T-helper 9 cell (primary cell): ENCODE results near the gene PPP3R1.
"Not testable (repeated sequence)": the region's sequence is repeated elsewhere in the genome, so short reads cannot be mapped to it uniquely, and the experiment has no call there.

Source experiments
- DNase-seq: peaks from one replicate; pipeline ENCODE4 v3.0.0-alpha.2; 2020

Gene PPP3R1

DNA sequence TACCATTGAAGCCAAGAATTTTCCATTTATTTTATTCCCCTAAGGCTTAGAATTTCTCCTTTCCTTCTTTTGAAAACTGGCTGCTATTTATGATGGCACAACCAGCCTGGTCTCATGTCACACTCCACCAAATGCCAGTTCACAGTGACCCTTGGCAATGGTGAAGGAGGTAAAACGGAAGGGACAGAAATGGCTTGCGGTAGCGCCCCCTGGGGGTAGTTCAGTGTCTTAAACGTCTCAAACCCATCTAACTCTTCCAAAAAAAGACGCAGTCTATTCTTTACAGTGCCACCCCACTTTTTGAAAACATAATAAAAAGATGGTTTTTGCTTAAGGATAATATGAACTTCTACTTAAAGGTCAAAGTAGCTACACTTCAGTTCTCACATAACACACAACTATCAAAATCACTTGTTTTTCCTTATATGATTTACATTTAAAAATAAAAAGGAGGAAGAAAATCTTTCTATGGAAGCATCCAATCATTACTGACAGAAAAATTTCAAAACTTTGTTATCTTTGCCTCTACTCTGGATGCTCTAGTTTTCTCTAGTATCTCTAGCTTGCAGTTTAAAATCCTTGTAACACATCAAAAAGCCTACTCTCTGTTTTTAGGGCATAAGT, 66.7 kb downstream of the PPP3R1 start:
- DNase-seq = peak; percentile 53

DNA sequence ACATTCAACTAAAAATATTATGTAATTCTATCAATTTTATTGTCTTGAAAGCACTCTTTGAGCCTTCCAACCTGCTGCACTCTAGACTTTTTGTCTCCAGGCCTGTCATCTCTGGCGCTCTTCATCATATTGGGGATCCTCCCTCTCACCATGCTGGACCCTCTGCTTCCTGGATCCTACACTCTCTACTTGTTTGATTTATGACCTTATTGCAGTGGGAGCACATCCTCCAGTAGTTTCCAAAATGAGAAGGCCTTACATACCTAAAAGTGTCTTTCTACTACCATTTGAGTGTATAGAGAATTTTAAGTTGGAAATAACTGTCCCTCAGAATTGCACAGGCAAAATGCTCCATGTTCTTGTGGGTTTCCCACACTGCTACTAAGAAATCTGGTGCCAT, 69.4 kb downstream of the PPP3R1 start:
- no peak for DNase-seq

DNA sequence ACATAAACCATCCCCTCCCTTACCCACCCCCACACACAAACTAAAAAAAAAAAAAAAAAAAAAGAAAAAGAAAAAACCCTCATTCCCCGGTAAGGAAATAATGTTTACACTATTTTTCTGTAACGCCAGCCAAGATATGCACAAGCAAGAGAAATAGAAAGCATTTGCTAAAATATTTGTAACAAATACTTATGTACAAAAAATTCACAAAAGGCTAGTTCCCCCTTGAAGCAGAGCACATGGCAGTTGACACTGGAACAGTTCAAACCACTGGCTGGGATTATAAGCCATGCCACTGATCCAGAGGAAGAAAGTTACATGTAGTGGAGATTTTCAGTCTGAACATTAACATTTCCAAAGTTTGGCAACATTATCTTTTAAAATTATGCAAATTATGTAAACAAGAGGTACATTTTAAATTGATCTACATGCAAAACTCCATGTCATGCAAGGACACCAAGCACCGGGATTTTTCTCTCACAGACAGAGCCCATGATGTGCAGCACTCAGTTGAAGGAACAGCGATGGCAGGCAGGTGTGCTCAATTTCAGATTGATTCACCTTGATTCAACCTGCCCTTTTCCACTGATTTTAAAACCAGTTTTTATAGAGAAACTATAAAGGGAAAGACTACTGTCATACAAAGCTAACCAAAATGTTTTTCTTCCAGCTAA, 73.2 kb downstream of the PPP3R1 start:
- DNase-seq = no peak

DNA sequence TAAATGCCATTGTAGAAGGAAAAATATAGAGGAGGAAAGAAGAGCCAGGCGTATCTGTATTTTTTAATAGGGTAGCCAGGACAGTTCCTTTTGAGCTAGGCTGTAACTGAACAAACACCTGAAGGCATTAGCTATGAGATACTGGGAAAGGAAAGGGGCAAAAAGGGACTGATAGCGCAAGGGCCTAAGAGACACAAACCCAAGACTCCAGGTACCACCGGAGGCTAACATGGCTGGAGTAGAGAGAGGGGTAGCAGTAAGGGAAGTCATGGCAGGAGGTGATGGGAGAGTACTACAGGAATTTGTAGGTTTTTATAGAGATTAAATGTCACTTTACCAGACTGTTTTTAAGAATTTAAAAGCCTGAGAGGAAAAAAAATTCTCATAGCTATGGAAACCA, 73.9 kb downstream of the PPP3R1 start:
- no peak for DNase-seq

DNA sequence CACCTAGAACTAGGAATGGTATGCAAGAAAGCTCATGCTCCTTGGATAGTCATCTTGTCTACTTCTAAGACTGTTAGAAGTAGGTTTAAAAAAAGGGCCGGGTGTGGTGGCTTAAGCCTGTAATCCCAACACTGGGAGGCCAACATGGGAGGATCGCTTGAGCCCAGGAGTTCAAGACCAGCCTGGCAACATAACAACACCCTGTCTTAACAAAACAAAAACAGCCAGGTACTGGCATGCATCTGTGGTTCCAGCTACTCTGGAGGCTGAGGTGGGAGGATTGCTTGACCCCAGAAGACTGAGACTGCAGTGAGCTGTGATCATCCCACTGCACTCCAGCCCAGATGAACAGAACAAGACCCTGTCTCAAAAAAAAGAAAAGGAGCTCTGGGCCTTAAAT, 74.8 kb downstream of the PPP3R1 start:
- no peak for DNase-seq

DNA sequence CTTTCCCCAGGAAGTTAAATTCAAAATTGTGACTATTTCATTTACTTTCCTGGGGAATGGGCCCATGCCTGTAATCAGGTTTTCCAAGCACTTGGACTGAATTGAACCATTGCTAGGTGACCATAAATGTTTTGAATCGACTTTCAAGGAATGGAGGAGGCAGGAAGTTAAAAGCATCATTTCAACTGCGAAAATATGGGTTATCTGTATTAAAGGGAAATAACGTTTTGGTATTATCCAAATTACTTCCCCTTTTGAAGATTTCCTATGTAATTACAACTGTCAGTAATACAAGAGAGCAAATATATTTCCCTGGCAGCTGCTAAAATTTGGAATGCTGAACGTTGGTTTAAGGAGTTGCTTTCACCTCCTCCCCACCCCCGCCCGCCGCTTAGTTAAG, 75.7 kb downstream of the PPP3R1 start:
- DNase-seq = no peak

DNA sequence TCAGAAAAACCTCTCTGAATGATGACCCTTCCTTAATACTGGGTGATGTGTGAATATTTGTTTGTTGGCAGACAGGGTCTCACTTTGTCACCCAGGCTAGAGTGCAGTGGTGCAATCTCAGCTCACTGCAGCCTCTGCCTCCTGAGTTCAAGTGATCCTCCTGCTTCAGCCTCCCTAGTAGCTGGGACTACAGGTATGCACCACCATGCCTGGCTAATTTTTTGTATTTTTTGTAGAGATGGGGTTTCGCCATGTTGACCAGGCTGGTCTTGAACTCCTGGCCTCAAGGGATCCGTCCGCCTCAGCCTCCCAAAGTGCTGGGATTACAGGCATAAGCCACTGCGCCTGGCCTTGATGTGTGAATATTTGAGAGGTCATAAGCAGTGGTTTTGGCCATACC, 77.1 kb downstream of the PPP3R1 start:
- not testable (repeated sequence) for DNase-seq

DNA sequence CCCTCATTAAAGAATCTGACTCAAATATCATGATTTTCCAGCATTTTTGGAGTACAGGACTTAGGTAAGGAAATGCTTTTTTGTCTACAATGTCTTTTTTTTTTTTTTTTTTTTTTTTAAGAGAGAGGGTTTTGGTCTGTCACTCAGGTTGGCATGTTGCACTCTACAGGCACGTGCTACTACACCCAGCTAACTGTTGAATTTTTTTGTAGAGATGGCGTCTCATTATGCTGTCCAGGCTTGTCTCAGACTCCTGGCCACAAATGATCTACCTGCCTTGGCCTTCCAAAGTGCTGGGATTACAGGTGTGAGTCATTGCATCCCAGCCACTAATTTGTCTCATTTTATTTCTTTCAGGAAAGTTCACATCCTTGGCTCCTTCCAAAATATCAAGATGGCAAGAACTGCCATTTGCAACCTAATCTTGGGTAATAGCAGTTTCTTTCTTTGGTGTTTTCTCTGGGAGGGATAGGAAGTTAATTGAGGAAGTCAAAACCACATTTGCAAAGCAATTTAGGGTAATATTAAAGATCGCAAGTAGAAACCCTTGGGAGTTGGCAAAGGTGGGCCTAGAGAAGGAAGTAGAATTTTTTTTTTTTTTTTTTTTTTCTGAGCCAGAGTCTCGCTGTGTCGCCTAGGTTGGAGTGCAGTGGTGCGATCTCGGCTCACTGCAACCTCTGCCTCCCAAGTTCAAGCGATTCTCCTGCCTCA, 79.2 kb downstream of the PPP3R1 start:
- no peak for DNase-seq

DNA sequence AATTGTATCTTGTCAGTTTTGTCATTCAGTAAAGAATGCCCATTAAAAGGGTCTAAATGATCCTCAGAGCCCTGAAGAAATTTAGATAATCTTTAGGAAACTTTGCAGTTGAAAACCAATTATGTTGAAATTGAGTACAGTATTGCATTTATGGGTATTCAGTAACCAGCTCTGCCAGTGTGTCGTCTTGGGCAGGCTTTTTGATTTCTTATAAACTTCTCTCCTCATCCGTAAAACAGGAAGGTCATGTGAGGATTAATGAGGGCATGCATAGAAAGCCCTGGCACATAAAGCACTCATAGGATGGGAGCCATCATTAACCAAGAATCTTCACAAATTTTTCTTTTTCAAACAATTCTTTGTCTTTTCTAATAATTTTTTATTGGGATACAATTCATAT, 79.8 kb downstream of the PPP3R1 start:
- DNase-seq = no peak

DNA sequence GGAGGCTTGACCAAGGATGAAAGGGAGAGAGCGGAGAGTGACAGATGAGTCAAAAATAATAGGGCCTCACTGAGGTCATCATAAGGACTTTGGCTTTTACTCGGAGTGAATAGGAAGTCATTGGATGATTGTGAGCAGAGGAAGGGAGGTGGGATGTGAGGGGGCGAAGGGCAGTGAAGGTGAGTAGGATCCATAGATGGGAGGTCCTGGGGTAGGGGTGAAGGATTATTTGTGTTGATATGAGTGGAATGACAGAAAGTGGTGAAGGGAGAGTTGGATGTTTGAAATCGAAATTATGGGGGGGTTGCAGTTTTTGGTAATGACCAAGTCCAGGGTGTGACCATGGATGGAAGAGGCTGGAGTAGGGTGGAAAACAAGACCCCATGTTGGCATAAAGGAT, 80.6 kb downstream of the PPP3R1 start:
- no peak for DNase-seq

DNA sequence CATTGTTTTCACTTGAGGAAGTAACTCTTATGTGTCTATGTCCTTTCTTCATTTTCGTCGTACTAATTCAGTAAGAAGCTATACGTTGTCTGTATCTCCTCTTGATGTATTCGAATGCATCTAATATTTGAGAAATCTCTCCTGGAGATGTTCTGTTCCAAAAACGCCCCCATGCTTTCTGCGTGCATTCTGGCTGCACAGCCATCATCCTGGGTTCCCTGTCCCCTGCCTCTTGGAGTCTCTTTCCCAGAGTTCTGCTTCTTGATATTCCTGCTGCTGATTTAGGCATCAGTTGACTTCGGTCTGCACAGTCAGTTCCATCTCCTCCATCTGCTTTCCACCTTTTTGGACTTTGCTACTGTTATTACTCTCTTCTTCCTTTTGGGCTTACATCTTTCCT, 81.2 kb downstream of the PPP3R1 start:
- no peak for DNase-seq

DNA sequence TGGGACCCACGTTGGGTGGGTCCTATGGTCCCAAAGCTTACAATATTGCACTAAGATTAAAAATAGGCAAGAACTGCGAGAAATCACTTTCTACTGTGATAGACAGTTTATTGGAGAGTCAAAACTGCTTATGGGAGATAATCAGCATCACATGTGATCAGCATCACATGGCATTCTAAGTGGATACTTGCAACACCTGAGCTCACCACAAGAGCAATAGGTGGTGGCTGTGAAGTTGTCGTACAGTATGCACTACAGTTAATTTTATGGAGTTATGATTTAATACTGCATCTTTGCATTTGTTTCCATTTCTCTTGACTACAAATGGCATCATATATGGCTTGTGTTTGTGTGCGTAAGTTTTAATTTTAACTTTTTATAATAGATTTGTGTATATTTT, 83.0 kb downstream of the PPP3R1 start:
- DNase-seq = no peak

DNA sequence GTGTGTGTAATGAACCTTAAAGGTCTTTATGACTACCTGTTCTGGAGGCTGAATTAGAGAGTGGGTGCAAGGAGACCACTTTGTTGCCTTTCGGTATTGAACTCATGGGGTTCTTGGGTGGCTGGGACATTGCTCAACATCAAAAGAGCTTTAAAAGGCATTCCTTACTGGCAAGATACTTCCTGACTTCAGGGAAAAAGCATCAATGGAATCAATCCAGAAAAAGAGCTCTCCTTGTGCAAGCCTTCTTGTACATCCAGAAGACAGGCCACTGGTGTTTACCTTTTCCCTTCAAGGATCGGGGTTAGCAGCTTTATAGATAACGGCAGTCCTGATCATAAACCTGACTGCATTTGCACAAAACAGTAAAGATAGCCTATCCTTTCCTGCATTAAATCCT, 85.1 kb downstream of the PPP3R1 start:
- DNase-seq = no peak

DNA sequence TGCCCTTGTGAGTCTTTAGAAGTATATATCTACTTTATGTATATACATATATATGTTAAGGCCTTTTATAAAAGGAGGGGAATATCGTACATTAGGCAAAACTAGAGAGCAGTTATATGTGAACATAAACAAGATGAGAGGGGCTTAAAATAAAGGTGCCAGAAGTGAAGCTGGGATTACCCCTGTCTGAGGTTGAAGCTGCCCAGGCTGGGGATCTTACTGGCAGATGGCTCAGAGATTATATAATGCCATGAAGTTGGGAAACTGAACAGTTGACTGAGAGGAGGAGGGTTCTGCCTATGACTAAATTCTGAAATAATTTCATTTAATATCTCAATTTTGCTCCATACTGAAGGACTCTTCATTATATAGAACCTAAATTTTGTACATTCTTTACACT, 88.7 kb downstream of the PPP3R1 start:
- no peak for DNase-seq

DNA sequence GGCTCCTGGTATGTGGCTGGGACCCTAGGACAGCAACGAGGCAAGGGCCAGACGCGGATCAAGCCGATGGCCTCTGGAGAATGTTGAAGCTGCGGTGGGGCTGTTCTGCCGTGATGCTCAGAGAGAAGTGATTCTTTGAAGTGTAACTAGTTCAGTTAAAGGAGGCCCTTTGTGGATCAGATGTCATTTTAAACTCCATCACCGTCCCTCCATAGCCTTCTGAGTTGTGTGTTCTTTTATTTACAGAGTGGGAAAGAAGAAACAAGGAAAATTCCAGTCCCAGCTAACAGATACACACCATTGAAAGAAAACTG, 94.2 kb downstream of the PPP3R1 start:
- DNase-seq = no peak

DNA sequence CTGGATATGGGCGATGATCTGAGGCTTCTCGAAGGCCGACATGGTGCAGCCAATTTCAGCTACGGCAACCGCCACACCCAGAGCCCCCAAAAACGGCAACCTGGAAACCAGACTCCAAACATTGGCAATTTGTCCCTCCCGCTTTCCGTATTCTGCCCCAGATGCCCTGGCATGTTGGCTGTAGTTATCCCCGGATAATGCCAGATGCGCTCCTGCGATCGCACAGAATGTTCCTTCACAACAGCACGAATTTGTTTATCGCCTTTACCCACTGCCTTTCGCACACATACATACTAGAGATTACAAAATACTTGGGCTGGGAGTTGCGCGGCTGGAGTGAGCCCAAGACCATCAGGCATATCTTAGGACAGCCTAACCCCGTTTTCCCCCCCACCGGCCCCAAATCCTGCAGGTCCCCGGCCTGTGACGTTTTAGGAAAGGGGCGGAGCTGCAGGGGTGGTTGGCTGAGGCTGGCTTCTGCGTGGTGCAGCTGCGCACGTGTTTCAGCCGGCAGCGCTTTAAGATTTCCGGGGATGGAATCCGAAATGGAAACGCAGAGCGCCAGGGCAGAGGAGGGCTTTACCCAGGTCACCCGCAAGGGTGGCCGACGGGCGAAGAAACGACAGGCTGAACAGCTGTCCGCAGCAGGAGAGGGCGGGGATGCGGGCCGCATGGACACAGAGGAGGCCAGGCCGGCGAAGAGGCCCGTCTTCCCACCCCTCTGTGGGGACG, 94.8 kb downstream of the PPP3R1 start, which contains the start of gene PNO1:
Gene PNO1 (plus strand): TSS at position 487 of the 732 bp plus-strand sequence. CDS start 47 bp downstream, at position 534.
- peak; percentile 97 for DNase-seq

DNA sequence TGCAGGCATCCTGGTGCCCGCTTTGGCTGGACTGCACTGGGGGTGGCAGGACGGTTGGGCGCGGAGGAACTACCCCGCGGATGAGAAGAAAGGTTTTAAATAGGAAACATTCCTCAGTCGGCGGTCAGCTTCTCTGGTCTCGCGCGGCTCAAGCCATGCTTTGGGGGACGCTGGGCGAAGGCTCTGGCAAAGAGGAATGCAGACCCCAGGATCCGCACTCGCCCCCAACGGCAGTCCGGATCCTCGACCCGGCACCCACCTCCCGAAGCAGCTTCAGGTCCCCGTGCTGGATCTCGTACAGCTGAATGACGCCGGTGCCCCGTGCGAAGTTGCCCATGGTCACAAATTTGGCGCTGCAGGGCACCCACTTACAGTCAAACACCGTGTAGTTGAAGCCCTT, 95.3 kb downstream of the PPP3R1 start:
- no peak for DNase-seq

DNA sequence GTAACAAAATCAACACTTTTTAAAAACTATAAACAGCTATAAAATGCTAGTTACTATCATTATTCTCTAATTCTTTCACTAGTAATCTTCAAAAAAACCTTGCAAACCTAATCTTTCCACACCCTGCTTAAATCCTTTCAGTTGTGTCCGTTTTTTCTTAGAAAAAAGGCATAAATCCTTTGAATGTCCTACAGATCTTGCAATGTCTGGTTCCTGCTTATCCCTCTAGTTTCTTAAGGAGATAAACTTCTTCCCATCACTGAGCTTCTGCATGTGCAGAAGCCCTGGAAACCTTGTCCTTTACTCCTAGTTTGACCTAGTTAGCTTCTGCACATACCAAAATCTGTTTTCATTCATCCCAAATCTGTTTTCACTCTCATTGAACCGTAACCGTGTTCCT, 95.9 kb downstream of the PPP3R1 start:
- DNase-seq = no peak

DNA sequence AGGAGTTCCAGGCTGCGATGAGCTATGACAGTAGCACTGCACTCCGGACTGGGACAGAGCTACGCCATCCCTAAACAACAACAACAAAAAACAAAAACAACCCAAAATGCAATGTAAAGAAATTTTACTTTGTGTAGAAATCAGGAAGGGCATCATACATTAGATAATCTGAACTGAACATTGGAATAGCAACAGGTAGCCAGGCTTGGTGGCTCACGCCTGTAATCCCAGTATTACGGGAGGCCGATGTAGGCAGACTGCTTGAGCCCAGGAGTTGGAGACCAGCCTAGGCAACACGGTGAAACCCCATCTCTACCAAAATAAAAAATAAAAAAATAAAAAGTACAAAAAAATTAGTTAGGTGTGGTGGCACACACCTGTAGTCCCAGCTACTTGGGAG, 96.7 kb downstream of the PPP3R1 start:
- DNase-seq = no peak

DNA sequence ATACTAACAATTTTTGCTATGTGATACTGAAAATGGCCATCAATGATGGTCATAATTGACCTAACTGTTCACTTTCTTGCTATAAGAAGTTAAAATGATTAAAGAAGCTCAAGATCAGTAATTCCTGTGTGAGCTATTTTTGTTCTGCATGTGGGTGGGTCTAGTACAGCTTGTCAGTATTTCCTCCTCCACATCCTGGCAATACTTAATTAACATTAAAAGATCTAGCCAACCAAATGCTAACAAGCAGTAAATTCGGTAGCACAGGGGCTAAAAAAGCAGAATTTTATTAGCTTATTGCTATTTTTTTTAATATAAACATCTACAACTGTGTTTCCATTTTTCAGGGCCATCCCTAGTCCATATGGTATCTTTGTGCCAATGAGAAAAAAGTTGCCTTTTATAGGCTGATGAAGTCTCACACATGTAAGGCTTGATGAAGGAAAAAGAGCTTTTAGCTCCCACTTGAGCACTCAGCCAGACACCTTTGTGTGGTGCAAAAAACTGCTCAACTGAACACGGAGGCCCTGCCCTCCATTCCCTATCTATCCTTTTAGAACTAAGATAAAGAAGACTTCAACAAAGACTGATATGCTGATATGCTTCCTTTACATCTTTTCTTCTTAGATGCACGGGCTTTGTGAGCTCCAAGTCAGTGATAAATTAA, 99.5 kb downstream of the PPP3R1 start:
- DNase-seq = no peak

DNA sequence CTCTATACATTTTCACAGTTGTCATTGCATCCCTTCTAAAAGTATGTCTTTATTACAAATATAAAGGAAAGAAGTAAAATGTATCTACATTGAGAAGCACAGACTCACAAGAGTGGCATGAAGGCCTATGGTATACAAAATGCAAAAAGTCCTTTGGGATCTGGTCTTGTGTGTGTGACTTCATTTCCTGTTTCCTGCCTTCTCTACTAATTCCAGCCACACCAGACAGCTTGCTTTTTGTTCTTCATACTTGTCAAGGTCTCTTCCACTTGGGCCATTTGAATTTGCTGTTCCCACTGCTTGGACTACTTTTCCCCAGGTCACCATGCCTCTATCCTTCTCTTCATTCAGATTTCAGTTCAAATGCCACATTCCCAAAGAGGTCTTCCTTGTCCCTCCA, 101.3 kb downstream of the PPP3R1 start:
- no peak for DNase-seq

DNA sequence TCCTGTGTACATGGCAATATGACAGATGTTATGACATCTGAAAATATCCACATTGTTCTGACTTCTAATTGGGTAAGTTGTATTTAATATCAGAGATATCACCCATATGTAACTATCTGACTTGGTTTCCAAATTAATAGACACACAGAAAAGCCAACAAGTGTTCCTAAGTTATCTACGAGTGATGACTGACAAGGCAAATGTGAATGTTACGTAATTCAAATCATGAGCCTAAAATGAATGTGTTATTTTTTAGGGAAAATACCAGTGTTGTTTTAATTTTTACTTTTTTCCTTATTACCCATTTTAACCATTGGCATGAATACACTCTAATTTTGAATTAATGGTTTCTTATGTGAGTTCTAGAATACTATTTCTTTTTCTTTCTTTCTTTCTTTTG, 110.5 kb downstream of the PPP3R1 start:
- DNase-seq = no peak
